CD8-positive, alpha-beta memory T cell (primary cell): Measurements from ENCODE around the gene CREB3. TPM values are rescaled to one million over a fixed set of nuclear protein-coding genes. Genes with fewer than 3 reads are reported as not detected.
A peak's percentile ranks its signal among the peaks of the same experiment; 100 is the strongest.

Experiments
- CTCF ChIA-PET: fragments of 350-600 bp; sonication (Branson Sonifier 250); formaldehyde crosslinking; loops from one replicate; lab custom pipeline; 2021; ENCODE audit warnings: antibody characterized with exemption; lab: Charles Lee
- POLR2A ChIA-PET: fragments of 350-600 bp; sonication (Branson Sonifier 250); formaldehyde crosslinking; loops from one replicate; lab custom pipeline; 2021; ENCODE audit warnings: antibody characterized with exemption; lab: Charles Lee
- DNase-seq, 5 donors: peaks; one replicate each; pipeline versions ENCODE4 v3.0.0 to v3.0.0-alpha.2; 2020 to 2022; ENCODE audit warnings: mixed read lengths in 1 of 5
- H3K27ac ChIP-seq: one replicate; pipeline ENCODE4 v1.7.0; 2013; ENCODE audit warnings: low read depth, mild to moderate bottlenecking, low read length, moderate library complexity
- H3K27me3 ChIP-seq: 2 replicates; pipeline ENCODE4 v1.7.0; 2013; ENCODE audit warnings: low read length, mild to moderate bottlenecking; ENCODE audit not compliant: insufficient read depth, poor library complexity, severe bottlenecking
- H3K36me3 ChIP-seq: 2 replicates; pipeline ENCODE4 v1.7.0; 2013; ENCODE audit warnings: mild to moderate bottlenecking, low read length, moderate library complexity; ENCODE audit not compliant: insufficient read depth
- H3K4me1 ChIP-seq: 2 replicates; pipeline ENCODE4 v1.7.0; 2013; ENCODE audit warnings: mild to moderate bottlenecking, low read length, moderate library complexity; ENCODE audit not compliant: insufficient read depth
- H3K4me3 ChIP-seq: 2 replicates; pipeline ENCODE4 v1.7.0; 2013; ENCODE audit warnings: mild to moderate bottlenecking, low read length
- H3K9me3 ChIP-seq: 2 replicates; pipeline ENCODE4 v1.7.0; 2013; ENCODE audit warnings: mild to moderate bottlenecking, low read length
- H3K27ac Mint-ChIP-seq, 8 donors: one replicate each; pipeline ENCODE4 v1.8.0; 2020 to 2021; ENCODE audit warnings: mixed read lengths in 8 of 8, mild to moderate bottlenecking in 6 of 8, inconsistent platforms in 3 of 8, moderate library complexity in 3 of 8
- H3K27me3 Mint-ChIP-seq, 2 donors: one replicate each; pipeline ENCODE4 v1.8.0; 2020 to 2021; ENCODE audit warnings: mixed read lengths in 2 of 2, mild to moderate bottlenecking in 1 of 2, moderate library complexity in 1 of 2
- H3K36me3 Mint-ChIP-seq, 3 donors: one replicate each; pipeline ENCODE4 v1.8.0; 2020 to 2021; ENCODE audit warnings: mixed read lengths in 3 of 3, inconsistent platforms in 1 of 3, mild to moderate bottlenecking in 1 of 3
- H3K4me1 Mint-ChIP-seq, 3 donors: one replicate each; pipeline ENCODE4 v1.8.0; 2020 to 2021; ENCODE audit warnings: mixed read lengths in 3 of 3, inconsistent platforms in 1 of 3, mild to moderate bottlenecking in 1 of 3
- H3K4me3 Mint-ChIP-seq, 7 donors: one replicate each; pipeline ENCODE4 v1.8.0; 2020 to 2021; ENCODE audit warnings: mixed read lengths in 7 of 7, mild to moderate bottlenecking in 6 of 7, moderate library complexity in 4 of 7, inconsistent platforms in 2 of 7
- H3K9me3 Mint-ChIP-seq, 5 donors: one replicate each; pipeline ENCODE4 v1.8.0; 2020 to 2022; ENCODE audit warnings: mixed read lengths in 5 of 5, mild to moderate bottlenecking in 3 of 5, moderate library complexity in 2 of 5, inconsistent platforms in 1 of 5
- polyA plus RNA-seq: library from polyadenylated mRNA; unstranded; fragments of 300-500 nt; fragmentation: Illumina TruSeq; gene quantifications from one replicate; pipeline ENCODE4 v1.2.3, GENCODE V29; 2021
- total RNA-seq, 2 experiments: library from RNA; stranded (reverse); gene quantifications; one replicate each; pipeline ENCODE4 v1.2.3, GENCODE V29; 2021

CREB3 gene
- total and polyA plus RNA-seq, 3 experiments from 2014 or later = 38.0 to 53.6 (median 38.6) TPM

DNA sequence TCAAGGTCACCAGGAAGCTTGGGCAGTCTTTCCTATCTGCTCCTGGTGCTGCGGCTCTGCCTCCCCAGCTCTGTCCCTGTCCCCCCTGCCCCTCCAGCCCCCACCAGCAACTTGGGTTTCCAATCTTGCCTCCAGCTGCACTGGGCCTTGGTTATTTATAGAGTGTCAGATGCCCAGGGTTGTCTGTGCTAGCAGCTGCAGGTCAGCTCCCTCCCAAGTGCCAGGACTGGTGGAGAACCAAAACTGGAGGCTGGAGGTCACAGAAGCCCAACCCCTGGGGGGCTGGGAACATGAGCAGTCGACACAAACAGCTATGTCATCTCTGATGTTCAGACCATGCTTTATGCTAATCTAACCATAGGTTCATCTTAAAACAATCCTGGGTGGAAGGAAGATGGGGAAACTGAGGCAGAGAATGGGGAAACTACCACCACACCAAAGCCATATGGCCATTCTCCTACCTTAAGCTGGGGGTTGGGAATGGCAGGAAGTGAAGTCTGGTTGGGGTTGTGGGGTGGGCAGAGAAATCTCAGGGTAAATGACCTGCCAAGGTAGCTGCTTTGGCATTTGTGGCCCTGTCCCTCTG lies 44.4 kb upstream of the CREB3 start:
- ChIA-PET POLR2A (interaction anchor here (1.0 kb wide), 1 partner anchor 24 kb away, joined by 3 read pairs; no protein-coding TSS in a partner anchor), CTCF (interaction anchor here (0.7 to 1.6 kb wide), 7 partner anchors 8 to 84 kb away, joined by 3 to 8 read pairs (median 6); partner anchors contain the start of genes CCDC107, RMRP and SIT1)
- H3K4me1 Mint-ChIP-seq = peaks cover 10 to 28% (median 18%) of the 10 kb centered on the region in 3 donors
- no peaks in the 10 kb centered on the region for H3K27me3 Mint-ChIP-seq
- DNase-seq = no peak
- H3K4me3 Mint-ChIP-seq = peak overlapping the region in 2 of 7 donors; percentile 20 to 78
- peaks cover 0 to 1% (median 0%) of the 10 kb centered on the region in 3 donors for H3K36me3 Mint-ChIP-seq
- no peak overlapping the region for H3K4me3 ChIP-seq
- H3K27ac ChIP-seq = no peak overlapping the region
- no peaks in the 10 kb centered on the region for H3K36me3 ChIP-seq
- H3K9me3 ChIP-seq = no peaks in the 10 kb centered on the region
- H3K4me1 ChIP-seq = peaks cover 6% of the 10 kb centered on the region
- peak overlapping the region in 5 of 8 donors; percentile 32 to 69 (median 51) for H3K27ac Mint-ChIP-seq
- no peaks in the 10 kb centered on the region for H3K27me3 ChIP-seq
- H3K9me3 Mint-ChIP-seq = no peaks in the 10 kb centered on the region

GRCh38 chr9:35688558-35689541 lies 43.6 kb upstream of the CREB3 start:
- Mint-ChIP-seq H3K36me3 (peaks cover 0 to 1% (median 0%) of the 10 kb centered on the region in 3 donors), H3K9me3 (no peaks in the 10 kb centered on the region), H3K4me1 (peaks cover 10 to 28% (median 18%) of the 10 kb centered on the region in 3 donors), H3K27ac (peak overlapping the region in 6 of 8 donors; percentile 2 to 69 (median 57)), H3K4me3 (peak overlapping the region; percentile 34 to 90 (median 60)), H3K27me3 (no peaks in the 10 kb centered on the region)
- Histone ChIP-seq H3K27me3 (no peaks in the 10 kb centered on the region), H3K9me3 (no peaks in the 10 kb centered on the region), H3K27ac (no peak overlapping the region), H3K4me3 (no peak overlapping the region), H3K4me1 (peaks cover 6% of the 10 kb centered on the region), H3K36me3 (no peaks in the 10 kb centered on the region)
- POLR2A ChIA-PET = interaction anchor here (0.6 kb wide), 1 partner anchor 19 kb away, joined by 3 read pairs; no protein-coding TSS in a partner anchor
- CTCF ChIA-PET = interaction anchor here (0.7 to 1.6 kb wide), 7 partner anchors 25 to 85 kb away, joined by 3 to 8 read pairs (median 4); partner anchors contain the start of genes CCDC107, RMRP and SIT1
- no peak for DNase-seq

- ChIA-PET CTCF (interaction anchor here (1.5 to 2.6 kb wide), 3 partner anchors 32 to 85 kb away, joined by 3 to 12 read pairs (median 3); partner anchors contain the start of genes CCDC107, RMRP and TESK1), POLR2A (interaction anchor here (1.2 to 1.3 kb wide), 3 partner anchors 32 to 72 kb away, joined by 3 to 6 read pairs (median 3); partner anchors contain the start of genes CCDC107, CD72 and RMRP)
- no peaks in the 10 kb centered on the region for H3K36me3 ChIP-seq
- Mint-ChIP-seq H3K4me3 (peak within 1 kb of the TSS; percentile 83 to 99 (median 89)), H3K9me3 (no peaks in the 10 kb centered on the region), H3K27ac (peak within 1 kb of the TSS; percentile 15 to 94 (median 71)), H3K36me3 (no peaks in the 10 kb centered on the region), H3K27me3 (no peaks in the 10 kb centered on the region), H3K4me1 (peaks cover 10 to 28% (median 18%) of the 10 kb centered on the region in 3 donors)
- H3K9me3 ChIP-seq = no peaks in the 10 kb centered on the region
- no peak for DNase-seq
- H3K4me1 ChIP-seq = peaks cover 6% of the 10 kb centered on the region
- peak within 1 kb of the TSS; percentile 67 for H3K4me3 ChIP-seq
- peak within 1 kb of the TSS; percentile 51 for H3K27ac ChIP-seq
- H3K27me3 ChIP-seq = no peaks in the 10 kb centered on the region
Measured at GRCh38 chr9:35689542-35690293, 42.7 kb upstream of the CREB3 start, which contains the start of gene TPM2. Gene TPM2, minus strand, starts transcription at chr9:35689925. Its CDS starts 108 bp downstream, at chr9:35689817.

DNA sequence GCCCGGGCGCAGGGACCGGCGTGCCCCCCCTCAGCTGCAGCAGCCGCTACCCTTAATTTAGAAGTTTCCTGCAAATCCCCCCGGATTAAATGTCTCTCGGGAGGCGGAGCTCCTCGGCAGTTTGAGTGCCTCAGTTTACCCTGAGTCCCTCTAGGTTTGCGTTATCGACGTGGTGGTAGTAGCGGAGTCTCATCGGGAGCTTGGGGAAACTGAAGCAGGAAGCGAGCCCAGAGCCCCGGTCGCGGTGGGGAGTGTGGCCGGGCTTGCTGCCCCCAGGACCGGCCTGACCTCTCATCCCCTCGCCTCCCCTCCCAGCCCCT lies 42.2 kb upstream of the CREB3 start:
- Histone ChIP-seq H3K4me3 (peak overlapping the region; percentile 28), H3K9me3 (no peaks in the 10 kb centered on the region), H3K36me3 (no peaks in the 10 kb centered on the region), H3K27ac (no peak overlapping the region), H3K4me1 (peaks cover 6% of the 10 kb centered on the region), H3K27me3 (no peaks in the 10 kb centered on the region)
- Mint-ChIP-seq H3K36me3 (no peaks in the 10 kb centered on the region), H3K4me1 (peaks cover 10 to 28% (median 18%) of the 10 kb centered on the region in 3 donors), H3K9me3 (no peaks in the 10 kb centered on the region), H3K27ac (peak overlapping the region in 3 of 8 donors; percentile 66 to 94 (median 79)), H3K27me3 (no peaks in the 10 kb centered on the region), H3K4me3 (peak overlapping the region; percentile 73 to 97 (median 88))
- CTCF ChIA-PET = interaction anchor here (1.5 to 2.6 kb wide), 3 partner anchors 33 to 85 kb away, joined by 3 to 12 read pairs (median 3); partner anchors contain the start of genes CCDC107, RMRP and TESK1
- DNase-seq = no peak
- POLR2A ChIA-PET = interaction anchor here (0.7 to 1.3 kb wide), 4 partner anchors 31 to 73 kb away, joined by 3 to 6 read pairs (median 4); partner anchors contain the start of genes CCDC107, CD72 and RMRP

DNA sequence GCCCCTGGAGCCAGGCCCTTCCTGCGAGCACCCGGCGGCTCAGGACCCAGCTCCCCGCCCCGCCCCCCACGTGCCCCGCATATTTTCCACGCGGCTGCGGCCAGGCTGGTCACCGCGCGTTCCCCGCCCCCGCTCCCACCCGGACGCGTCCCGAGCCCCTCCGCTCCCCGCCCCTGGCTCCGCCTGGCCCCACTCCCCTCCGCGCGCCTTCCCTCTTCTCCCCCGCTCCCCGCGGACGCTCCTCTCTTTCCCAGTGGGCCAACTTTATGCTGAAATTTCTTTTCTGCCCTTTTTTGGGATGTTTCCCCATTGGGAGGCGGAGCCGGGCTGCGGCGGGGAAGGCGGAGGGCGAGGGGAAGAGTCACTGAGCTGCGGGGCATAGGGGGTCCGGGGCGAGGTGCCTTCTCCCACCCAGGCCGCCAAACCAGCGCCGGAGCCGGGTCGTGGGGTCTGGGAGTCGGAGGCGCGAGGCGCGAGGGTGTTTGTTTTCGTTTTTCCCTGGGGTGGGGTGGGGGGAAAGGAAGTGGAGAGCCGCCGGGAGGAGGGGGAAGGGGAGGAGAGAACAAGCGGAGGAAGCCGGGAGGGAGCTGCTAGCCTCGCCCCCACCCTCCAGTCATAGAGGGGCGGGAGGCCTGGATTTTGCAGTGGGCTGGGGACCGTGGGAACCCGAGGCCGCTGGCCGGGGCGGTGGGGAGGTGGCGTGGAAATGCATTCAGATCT lies 41.7 kb upstream of the CREB3 start:
- peak overlapping the region; percentile 51 for H3K27ac ChIP-seq
- H3K9me3 Mint-ChIP-seq = no peaks in the 10 kb centered on the region
- H3K4me3 Mint-ChIP-seq = peak overlapping the region; percentile 83 to 99 (median 89)
- H3K27me3 ChIP-seq = no peaks in the 10 kb centered on the region
- ChIA-PET POLR2A (interaction anchor here (0.6 to 1.3 kb wide), 5 partner anchors 31 to 97 kb away, joined by 3 to 6 read pairs (median 4); partner anchors contain the start of genes CCDC107, CD72 and RMRP), CTCF (interaction anchor here (1.1 to 8.6 kb wide), 9 partner anchors 21 to 86 kb away, joined by 3 to 87 read pairs (median 3); partner anchors contain the start of genes CCDC107, CREB3, RMRP and TESK1)
- H3K36me3 Mint-ChIP-seq = no peaks in the 10 kb centered on the region
- H3K4me3 ChIP-seq = peak overlapping the region; percentile 67
- no peaks in the 10 kb centered on the region for H3K9me3 ChIP-seq
- H3K27me3 Mint-ChIP-seq = no peaks in the 10 kb centered on the region
- no peaks in the 10 kb centered on the region for H3K36me3 ChIP-seq
- peak; percentile 16 to 55 (median 23) for DNase-seq
- H3K4me1 ChIP-seq = peaks cover 6% of the 10 kb centered on the region
- H3K4me1 Mint-ChIP-seq = peaks cover 10 to 28% (median 18%) of the 10 kb centered on the region in 3 donors
- H3K27ac Mint-ChIP-seq = peak overlapping the region; percentile 15 to 93 (median 83)

DNA sequence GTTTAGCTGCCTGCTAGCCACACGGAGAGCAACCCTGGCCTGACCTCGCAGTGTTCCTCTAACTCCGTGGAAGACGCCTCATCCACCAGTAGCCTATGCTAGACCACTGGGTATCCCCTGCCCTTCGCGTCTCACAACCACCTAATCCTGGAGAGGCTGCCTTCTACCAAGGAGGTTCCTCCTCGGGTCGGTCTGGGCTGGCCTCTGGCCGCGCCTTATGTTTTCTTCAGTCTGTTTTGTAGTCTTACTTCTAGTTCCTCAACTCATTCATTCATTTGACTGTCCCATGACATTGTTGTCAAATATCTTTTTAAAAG lies 41.2 kb upstream of the CREB3 start:
- DNase-seq = no peak
- Mint-ChIP-seq H3K4me1 (peaks cover 11 to 30% (median 18%) of the 10 kb centered on the region in 3 donors), H3K27me3 (no peaks in the 10 kb centered on the region), H3K4me3 (peak overlapping the region; percentile 83 to 99 (median 89)), H3K27ac (peak overlapping the region; percentile 15 to 93 (median 83)), H3K36me3 (no peaks in the 10 kb centered on the region), H3K9me3 (no peaks in the 10 kb centered on the region)
- Histone ChIP-seq H3K4me3 (peak overlapping the region; percentile 67), H3K36me3 (no peaks in the 10 kb centered on the region), H3K27ac (peak overlapping the region; percentile 51), H3K9me3 (no peaks in the 10 kb centered on the region), H3K27me3 (no peaks in the 10 kb centered on the region), H3K4me1 (peaks cover 6% of the 10 kb centered on the region)
- ChIA-PET POLR2A (interaction anchor here (0.6 to 1.2 kb wide), 2 partner anchors 74 to 98 kb away, joined by 3 to 4 read pairs; partner anchors contain the start of gene CD72), CTCF (interaction anchor here (1.0 to 8.6 kb wide), 11 partner anchors 21 to 86 kb away, joined by 3 to 87 read pairs (median 3); partner anchors contain the start of genes ARHGEF39, CCDC107, CREB3 and RMRP)
